ENCODE measurements around the gene FURIN. TPM values are rescaled to one million over a fixed set of nuclear protein-coding genes. Genes with fewer than 3 reads are reported as not detected.

FURIN gene
- total RNA-seq, 1 donor from 2014 or later: 8.3 TPM

GRCh38 chr15:90882781-90883525 is 14.6 kb downstream of the FURIN start:
- H3K27ac ChIP-seq: no peak overlapping the region
- no peaks in the 10 kb centered on the region for H4K20me1 ChIP-seq (ENCODE audit: low read depth)
- H3K4me1 ChIP-seq: peaks cover 13% of the 10 kb centered on the region
- no peak overlapping the region for H2AFZ ChIP-seq (replicated peaks)
- H3K9ac ChIP-seq: no peak overlapping the region
- H3K36me3 ChIP-seq: no peaks in the 10 kb centered on the region
- H3K4me2 ChIP-seq: no peak overlapping the region
- H3K27me3 Mint-ChIP-seq (ENCODE audit: insufficient read depth, low read depth): peaks cover 4% of the 10 kb centered on the region
- no peak overlapping the region for H3K27ac Mint-ChIP-seq
- H3K79me2 ChIP-seq (ENCODE audit: low read depth): no peaks in the 10 kb centered on the region
- H3K9me3 Mint-ChIP-seq: no peaks in the 10 kb centered on the region
- no peak for DNase-seq (ENCODE audit: low spot score)
- peaks cover 14% of the 10 kb centered on the region for H3K4me1 Mint-ChIP-seq
- peaks cover 11% of the 10 kb centered on the region for H3K36me3 Mint-ChIP-seq
- no peak overlapping the region for H3K4me3 Mint-ChIP-seq
- TF ChIP-seq EZH2phosphoT487 (IDR thresholded peaks at IDR 0.05) (no peak), EZH2 (IDR thresholded peaks at IDR 0.05) (no peak), CTCF (IDR thresholded peaks at IDR 0.05) (no peak)
- H3F3A ChIP-seq (ENCODE audit: low read depth): peaks cover 16% of the 10 kb centered on the region
- no peak overlapping the region for H3K4me3 ChIP-seq
- H3K27me3 ChIP-seq: no peaks in the 10 kb centered on the region
- H3K9me3 ChIP-seq (ENCODE audit: low read depth): no peaks in the 10 kb centered on the region

- Histone ChIP-seq H4K20me1 (ENCODE audit: low read depth) (no peaks in the 10 kb centered on the region), H3K4me2 (peak overlapping the region; percentile 72), H3K9me3 (ENCODE audit: low read depth) (no peaks in the 10 kb centered on the region), H2AFZ (replicated peaks) (peak overlapping the region; percentile 96), H3F3A (ENCODE audit: low read depth) (peaks cover 16% of the 10 kb centered on the region), H3K4me1 (peaks cover 13% of the 10 kb centered on the region), H3K4me3 (peak overlapping the region; percentile 29), H3K36me3 (no peaks in the 10 kb centered on the region), H3K79me2 (ENCODE audit: low read depth) (no peaks in the 10 kb centered on the region), H3K27me3 (no peaks in the 10 kb centered on the region), H3K9ac (peak overlapping the region; percentile 47), H3K27ac (no peak overlapping the region)
- DNase-seq (ENCODE audit: low spot score): no peak
- TF ChIP-seq EZH2phosphoT487 (IDR thresholded peaks at IDR 0.05) (no peak), CTCF (IDR thresholded peaks at IDR 0.05) (no peak), EZH2 (IDR thresholded peaks at IDR 0.05) (no peak)
- Mint-ChIP-seq H3K27ac (no peak overlapping the region), H3K27me3 (ENCODE audit: insufficient read depth, low read depth) (peaks cover 4% of the 10 kb centered on the region), H3K36me3 (peaks cover 7% of the 10 kb centered on the region), H3K4me1 (peaks cover 17% of the 10 kb centered on the region), H3K9me3 (no peaks in the 10 kb centered on the region), H3K4me3 (no peak overlapping the region)
These were observed 15.2 kb downstream of the FURIN start for GRCh38 chr15:90883526-90883975.

GRCh38 chr15:90883976-90884718 is 15.8 kb downstream of the FURIN start, which contains the start of gene FES:
FES (plus strand) TSS chr15:90884504; CDS start chr15:90885046, 542 bp downstream.
- Histone ChIP-seq H2AFZ (replicated peaks) (peak within 1 kb of the TSS; percentile 96), H4K20me1 (ENCODE audit: low read depth) (no peaks in the 10 kb centered on the region), H3K79me2 (ENCODE audit: low read depth) (no peaks in the 10 kb centered on the region), H3K27ac (no peak within 1 kb of the TSS), H3K4me3 (peak within 1 kb of the TSS; percentile 29), H3K9ac (peak within 1 kb of the TSS; percentile 47), H3K27me3 (no peaks in the 10 kb centered on the region), H3F3A (ENCODE audit: low read depth) (peaks cover 16% of the 10 kb centered on the region), H3K36me3 (no peaks in the 10 kb centered on the region), H3K9me3 (ENCODE audit: low read depth) (no peaks in the 10 kb centered on the region), H3K4me1 (peaks cover 13% of the 10 kb centered on the region), H3K4me2 (peak within 1 kb of the TSS; percentile 72)
- no peak within 1 kb of the TSS for H3K27ac Mint-ChIP-seq
- H3K27me3 Mint-ChIP-seq (ENCODE audit: insufficient read depth, low read depth): peaks cover 4% of the 10 kb centered on the region
- no peaks in the 10 kb centered on the region for H3K9me3 Mint-ChIP-seq
- TF ChIP-seq CTCF (IDR thresholded peaks at IDR 0.05) (no peak), EZH2phosphoT487 (IDR thresholded peaks at IDR 0.05) (no peak), EZH2 (IDR thresholded peaks at IDR 0.05) (peak; percentile 58)
- H3K4me1 Mint-ChIP-seq: peaks cover 17% of the 10 kb centered on the region
- DNase-seq (ENCODE audit: low spot score): peak; percentile 71
- peak within 1 kb of the TSS; percentile 41 for H3K4me3 Mint-ChIP-seq
- peaks cover 4% of the 10 kb centered on the region for H3K36me3 Mint-ChIP-seq
